Measurements from ENCODE around the gene NPIPA3. TPM values are rescaled to one million over a fixed set of nuclear protein-coding genes. Genes with fewer than 3 reads are reported as not detected.
"Not testable (repeated sequence)": the region's sequence is repeated elsewhere in the genome, so short reads cannot be mapped to it uniquely, and the experiment has no call there.

Gene NPIPA3
- total and polyA plus RNA-seq, 4 experiments from 2014 or later, result 0.30 to 2.9 (median 2.5) TPM; not detected in 1

GRCh38 chr16:14694129-14694528 lies 9.1 kb upstream of the NPIPA3 start, which contains the start of gene PLA2G10:
Gene PLA2G10 (minus strand): TSS chr16:14694308. CDS start chr16:14694229, 79 bp downstream.
- H3K4me3 ChIP-seq (ENCODE audit: low read length in 2 of 2); POLR2A ChIA-PET (ENCODE audit: partially characterized antibody); H3K27ac Mint-ChIP-seq; H3K27me3 Mint-ChIP-seq; H3K9me3 ChIP-seq (ENCODE audit: control insufficient read depth in 1 of 2, low read length in 2 of 2); H3K9me3 Mint-ChIP-seq; H3K4me3 Mint-ChIP-seq; DNase-seq; CTCF ChIA-PET (ENCODE audit: partially characterized antibody); H3K27ac ChIP-seq (ENCODE audit: low read depth, low read length); intact Hi-C loops (cut with micrococcal nuclease); H3K4me1 Mint-ChIP-seq; H3K36me3 Mint-ChIP-seq; H3K4me1 ChIP-seq (ENCODE audit: insufficient read depth, low read length); H3K27me3 ChIP-seq (ENCODE audit: insufficient read depth, low read length); H3K36me3 ChIP-seq (ENCODE audit: insufficient read depth, low read length): not testable (repeated sequence)

- H3K27ac ChIP-seq (ENCODE audit: low read depth, low read length); H3K27ac Mint-ChIP-seq; H3K4me1 ChIP-seq (ENCODE audit: insufficient read depth, low read length); DNase-seq; H3K4me3 ChIP-seq (ENCODE audit: low read length in 2 of 2); CTCF ChIA-PET (ENCODE audit: partially characterized antibody); H3K9me3 Mint-ChIP-seq; intact Hi-C loops (cut with micrococcal nuclease); H3K4me3 Mint-ChIP-seq; H3K27me3 Mint-ChIP-seq; H3K4me1 Mint-ChIP-seq; H3K27me3 ChIP-seq (ENCODE audit: insufficient read depth, low read length); H3K36me3 ChIP-seq (ENCODE audit: insufficient read depth, low read length); POLR2A ChIA-PET (ENCODE audit: partially characterized antibody); H3K9me3 ChIP-seq (ENCODE audit: control insufficient read depth in 1 of 2, low read length in 2 of 2); H3K36me3 Mint-ChIP-seq: not testable (repeated sequence)
Observed at GRCh38 chr16:14701859-14702258, 1.4 kb upstream of the NPIPA3 start.

- CTCF ChIA-PET (ENCODE audit: partially characterized antibody), result not testable (repeated sequence)
Observed at GRCh38 chr16:14702672-14703071, 539 bp upstream of the NPIPA3 start.

GRCh38 chr16:14733233-14733632 lies 30.0 kb downstream of the NPIPA3 start:
- DNase-seq; H3K27ac ChIP-seq (ENCODE audit: low read depth, low read length); H3K27me3 Mint-ChIP-seq; POLR2A ChIA-PET (ENCODE audit: partially characterized antibody); intact Hi-C loops (cut with micrococcal nuclease); H3K4me3 ChIP-seq (ENCODE audit: low read length in 2 of 2); H3K9me3 ChIP-seq (ENCODE audit: control insufficient read depth in 1 of 2, low read length in 2 of 2); H3K4me1 Mint-ChIP-seq; H3K4me1 ChIP-seq (ENCODE audit: insufficient read depth, low read length); H3K4me3 Mint-ChIP-seq; CTCF ChIA-PET (ENCODE audit: partially characterized antibody); H3K27me3 ChIP-seq (ENCODE audit: insufficient read depth, low read length); H3K27ac Mint-ChIP-seq; H3K36me3 ChIP-seq (ENCODE audit: insufficient read depth, low read length); H3K9me3 Mint-ChIP-seq; H3K36me3 Mint-ChIP-seq: not testable (repeated sequence)

More at GRCh38 chr16:14702672-14703071, 539 bp upstream of the NPIPA3 start:
- H3K36me3 Mint-ChIP-seq; H3K9me3 ChIP-seq (ENCODE audit: control insufficient read depth in 1 of 2, low read length in 2 of 2); H3K27ac ChIP-seq (ENCODE audit: low read depth, low read length); H3K4me3 ChIP-seq (ENCODE audit: low read length in 2 of 2); H3K27ac Mint-ChIP-seq; H3K4me1 Mint-ChIP-seq; intact Hi-C loops (cut with micrococcal nuclease); POLR2A ChIA-PET (ENCODE audit: partially characterized antibody); H3K27me3 Mint-ChIP-seq; H3K36me3 ChIP-seq (ENCODE audit: insufficient read depth, low read length); H3K9me3 Mint-ChIP-seq; H3K4me1 ChIP-seq (ENCODE audit: insufficient read depth, low read length); H3K4me3 Mint-ChIP-seq; DNase-seq; H3K27me3 ChIP-seq (ENCODE audit: insufficient read depth, low read length): not testable (repeated sequence)

- H3K4me3 Mint-ChIP-seq; H3K27ac ChIP-seq (ENCODE audit: low read depth, low read length); POLR2A ChIA-PET (ENCODE audit: partially characterized antibody); H3K9me3 ChIP-seq (ENCODE audit: control insufficient read depth in 1 of 2, low read length in 2 of 2); H3K36me3 Mint-ChIP-seq; H3K4me3 ChIP-seq (ENCODE audit: low read length in 2 of 2); H3K36me3 ChIP-seq (ENCODE audit: insufficient read depth, low read length); DNase-seq; H3K27me3 ChIP-seq (ENCODE audit: insufficient read depth, low read length); CTCF ChIA-PET (ENCODE audit: partially characterized antibody); H3K4me1 ChIP-seq (ENCODE audit: insufficient read depth, low read length); intact Hi-C loops (cut with micrococcal nuclease); H3K9me3 Mint-ChIP-seq; H3K4me1 Mint-ChIP-seq; H3K27ac Mint-ChIP-seq; H3K27me3 Mint-ChIP-seq: not testable (repeated sequence)
Observed at GRCh38 chr16:14740832-14741385, 37.7 kb downstream of the NPIPA3 start.

GRCh38 chr16:14741794-14742193 lies 38.6 kb downstream of the NPIPA3 start:
- H3K27ac Mint-ChIP-seq; H3K27ac ChIP-seq (ENCODE audit: low read depth, low read length); H3K4me3 Mint-ChIP-seq; H3K27me3 Mint-ChIP-seq; intact Hi-C loops (cut with micrococcal nuclease); H3K4me1 ChIP-seq (ENCODE audit: insufficient read depth, low read length); H3K4me1 Mint-ChIP-seq; CTCF ChIA-PET (ENCODE audit: partially characterized antibody); H3K4me3 ChIP-seq (ENCODE audit: low read length in 2 of 2); H3K36me3 ChIP-seq (ENCODE audit: insufficient read depth, low read length); H3K27me3 ChIP-seq (ENCODE audit: insufficient read depth, low read length); H3K9me3 Mint-ChIP-seq; H3K36me3 Mint-ChIP-seq; POLR2A ChIA-PET (ENCODE audit: partially characterized antibody); DNase-seq; H3K9me3 ChIP-seq (ENCODE audit: control insufficient read depth in 1 of 2, low read length in 2 of 2): not testable (repeated sequence)

GRCh38 chr16:14742273-14743128 lies 39.3 kb downstream of the NPIPA3 start, which contains the start of gene NPIPA2:
Gene NPIPA2 (plus strand): TSS chr16:14742533. CDS start chr16:14748066, 5,533 bp downstream.
- H3K9me3 Mint-ChIP-seq; H3K4me1 ChIP-seq (ENCODE audit: insufficient read depth, low read length); H3K4me1 Mint-ChIP-seq; intact Hi-C loops (cut with micrococcal nuclease); POLR2A ChIA-PET (ENCODE audit: partially characterized antibody); H3K36me3 ChIP-seq (ENCODE audit: insufficient read depth, low read length); CTCF ChIA-PET (ENCODE audit: partially characterized antibody); H3K27me3 ChIP-seq (ENCODE audit: insufficient read depth, low read length); H3K27me3 Mint-ChIP-seq; H3K27ac Mint-ChIP-seq; DNase-seq; H3K4me3 Mint-ChIP-seq; H3K4me3 ChIP-seq (ENCODE audit: low read length in 2 of 2); H3K36me3 Mint-ChIP-seq; H3K9me3 ChIP-seq (ENCODE audit: control insufficient read depth in 1 of 2, low read length in 2 of 2); H3K27ac ChIP-seq (ENCODE audit: low read depth, low read length): not testable (repeated sequence)
